Measurements from ENCODE around the gene NRIP2.

The NRIP2 gene

GRCh38 chr12:2854669-2855453 lies 20.0 kb upstream of the NRIP2 start:
- no peaks in the 10 kb centered on the region for H3K79me2 ChIP-seq (ENCODE audit: insufficient read depth, low read length)
- H3K36me3 ChIP-seq (ENCODE audit: insufficient read depth, low read length) = peaks cover 25% of the 10 kb centered on the region
- H3K27me3 ChIP-seq (ENCODE audit: insufficient read depth, low read length, poor library complexity) = no peaks in the 10 kb centered on the region
- DNase-seq (no peak), ATAC-seq (ENCODE audit: insufficient read depth, low read depth) (no peak)
- peaks cover 12% of the 10 kb centered on the region; the same call in 1 of the 2 replicates for H4K20me1 ChIP-seq (ENCODE audit: insufficient read depth, low read length)
- H3K9ac ChIP-seq (ENCODE audit: low read depth, low read length) = no peak overlapping the region
- no peaks in the 10 kb centered on the region for H3K4me1 ChIP-seq (ENCODE audit: insufficient read depth, low read length)
- TF ChIP-seq EZH2 (IDR thresholded peaks at IDR 0.05; ENCODE audit: borderline replicate concordance, low read depth, low read length, severe bottlenecking) = no peak
- TF ChIP-seq, protein P1, sequence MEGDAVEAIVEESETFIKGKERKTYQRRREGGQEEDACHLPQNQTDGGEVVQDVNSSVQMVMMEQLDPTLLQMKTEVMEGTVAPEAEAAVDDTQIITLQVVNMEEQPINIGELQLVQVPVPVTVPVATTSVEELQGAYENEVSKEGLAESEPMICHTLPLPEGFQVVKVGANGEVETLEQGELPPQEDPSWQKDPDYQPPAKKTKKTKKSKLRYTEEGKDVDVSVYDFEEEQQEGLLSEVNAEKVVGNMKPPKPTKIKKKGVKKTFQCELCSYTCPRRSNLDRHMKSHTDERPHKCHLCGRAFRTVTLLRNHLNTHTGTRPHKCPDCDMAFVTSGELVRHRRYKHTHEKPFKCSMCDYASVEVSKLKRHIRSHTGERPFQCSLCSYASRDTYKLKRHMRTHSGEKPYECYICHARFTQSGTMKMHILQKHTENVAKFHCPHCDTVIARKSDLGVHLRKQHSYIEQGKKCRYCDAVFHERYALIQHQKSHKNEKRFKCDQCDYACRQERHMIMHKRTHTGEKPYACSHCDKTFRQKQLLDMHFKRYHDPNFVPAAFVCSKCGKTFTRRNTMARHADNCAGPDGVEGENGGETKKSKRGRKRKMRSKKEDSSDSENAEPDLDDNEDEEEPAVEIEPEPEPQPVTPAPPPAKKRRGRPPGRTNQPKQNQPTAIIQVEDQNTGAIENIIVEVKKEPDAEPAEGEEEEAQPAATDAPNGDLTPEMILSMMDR (IDR thresholded peaks at IDR 0.05; ENCODE audit: borderline replicate concordance, extremely low read depth, low read length, poor library complexity, severe bottlenecking) = no peak
- no peak overlapping the region for H3K4me2 ChIP-seq (ENCODE audit: insufficient read depth, low read length)
- H3K4me3 ChIP-seq (ENCODE audit: low read depth in 1 of 2, low read length in 2 of 2) = no peak overlapping the region
- H3K9me3 ChIP-seq (ENCODE audit: insufficient read depth, low read length, severe bottlenecking) = no peaks in the 10 kb centered on the region
- H2AFZ ChIP-seq (ENCODE audit: low read depth, low read length) = no peak overlapping the region
- no peak overlapping the region for H3K27ac ChIP-seq (ENCODE audit: low read length)

GRCh38 chr12:2853626-2854025 lies 18.8 kb upstream of the NRIP2 start:
- Histone ChIP-seq H3K27me3 (ENCODE audit: insufficient read depth, low read length, poor library complexity) (no peaks in the 10 kb centered on the region), H3K79me2 (ENCODE audit: insufficient read depth, low read length) (no peaks in the 10 kb centered on the region), H3K4me1 (ENCODE audit: insufficient read depth, low read length) (no peaks in the 10 kb centered on the region), H3K27ac (ENCODE audit: low read length) (no peak overlapping the region), H3K9me3 (ENCODE audit: insufficient read depth, low read length, severe bottlenecking) (no peaks in the 10 kb centered on the region), H3K4me3 (ENCODE audit: low read depth in 1 of 2, low read length in 2 of 2) (no peak overlapping the region), H4K20me1 (ENCODE audit: insufficient read depth, low read length) (peaks cover 8% of the 10 kb centered on the region; the same call in 1 of the 2 replicates), H3K4me2 (ENCODE audit: insufficient read depth, low read length) (no peak overlapping the region), H2AFZ (ENCODE audit: low read depth, low read length) (no peak overlapping the region), H3K36me3 (ENCODE audit: insufficient read depth, low read length) (peaks cover 12% of the 10 kb centered on the region), H3K9ac (ENCODE audit: low read depth, low read length) (no peak overlapping the region)
- DNase-seq = no peak
- no peak for ATAC-seq (ENCODE audit: insufficient read depth, low read depth)
- no peak for TF ChIP-seq EZH2 (IDR thresholded peaks at IDR 0.05; ENCODE audit: borderline replicate concordance, low read depth, low read length, severe bottlenecking)
- TF ChIP-seq, protein P1 (IDR thresholded peaks at IDR 0.05; ENCODE audit: borderline replicate concordance, extremely low read depth, low read length, poor library complexity, severe bottlenecking) = no peak

DNA sequence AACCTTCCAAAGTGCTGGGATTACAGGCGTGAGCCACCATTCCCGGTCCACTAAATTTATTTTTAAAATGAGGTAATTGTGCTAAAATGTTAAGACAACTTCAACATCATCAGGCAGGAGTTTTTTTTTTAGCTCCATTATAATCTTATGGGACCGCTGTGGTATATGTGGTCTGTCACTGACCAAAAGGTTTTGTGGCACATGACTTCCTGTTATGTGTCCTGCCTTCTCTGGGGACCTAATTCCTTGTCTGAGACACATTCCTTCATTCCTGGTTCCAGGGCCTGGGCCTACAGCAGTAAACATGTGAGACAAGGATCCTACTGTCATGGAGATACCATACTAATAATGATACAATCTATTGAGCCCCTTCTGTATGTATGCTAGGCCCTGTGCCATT lies 17.1 kb upstream of the NRIP2 start:
- ATAC-seq (ENCODE audit: insufficient read depth, low read depth) = no peak
- Histone ChIP-seq H4K20me1 (ENCODE audit: insufficient read depth, low read length) (no peaks in the 10 kb centered on the region), H3K27ac (ENCODE audit: low read length) (no peak overlapping the region)

More for the DNA sequence above, 17.1 kb upstream of the NRIP2 start:
- H3K4me2 ChIP-seq (ENCODE audit: insufficient read depth, low read length) = no peak overlapping the region
- H3K4me1 ChIP-seq (ENCODE audit: insufficient read depth, low read length) = no peaks in the 10 kb centered on the region
- H3K79me2 ChIP-seq (ENCODE audit: insufficient read depth, low read length) = no peaks in the 10 kb centered on the region
- H3K9me3 ChIP-seq (ENCODE audit: insufficient read depth, low read length, severe bottlenecking) = no peaks in the 10 kb centered on the region
- H3K4me3 ChIP-seq (ENCODE audit: low read depth in 1 of 2, low read length in 2 of 2) = no peak overlapping the region
- no peak overlapping the region for H2AFZ ChIP-seq (ENCODE audit: low read depth, low read length)
- H3K27me3 ChIP-seq (ENCODE audit: insufficient read depth, low read length, poor library complexity) = no peaks in the 10 kb centered on the region
- no peak for TF ChIP-seq EZH2 (IDR thresholded peaks at IDR 0.05; ENCODE audit: borderline replicate concordance, low read depth, low read length, severe bottlenecking)
- TF ChIP-seq, protein P1 (IDR thresholded peaks at IDR 0.05; ENCODE audit: borderline replicate concordance, extremely low read depth, low read length, poor library complexity, severe bottlenecking) = no peak
- no peaks in the 10 kb centered on the region; the same call in 1 of the 2 replicates for H3K36me3 ChIP-seq (ENCODE audit: insufficient read depth, low read length)
- no peak for DNase-seq
- H3K9ac ChIP-seq (ENCODE audit: low read depth, low read length) = no peak overlapping the region

Measured in DND-41 (cell line).